Neural cell (in vitro differentiated cells): ENCODE data around the gene ADARB2. TPM values are rescaled to one million over a fixed set of nuclear protein-coding genes. Genes with fewer than 3 reads are reported as not detected.

ENCODE experiments used
- H2AFZ ChIP-seq: fragments of 200-600, 300-800 bp; sonication (generic), shearing (Covaris generic); 2 replicates; pipeline ENCODE4 v1.6.0; 2014; ENCODE audit warnings: low read depth, mild to moderate bottlenecking, antibody characterized with exemption, low read length, moderate library complexity
- H3F3A ChIP-seq: fragments of 200-600 bp; shearing (Covaris generic); 2 replicates; pipeline ENCODE4 v1.6.1; 2016; ENCODE audit warnings: mild to moderate bottlenecking, moderate library complexity, mixed read lengths, antibody characterized with exemption, low read length; ENCODE audit not compliant: insufficient read depth, poor library complexity, severe bottlenecking
- H3K27ac ChIP-seq: fragments of 200-600, 300-800 bp; sonication (generic), shearing (Covaris generic); 2 replicates; pipeline ENCODE4 v1.5.1; 2014; ENCODE audit warnings: mild to moderate bottlenecking, low read length, moderate library complexity
- H3K27me3 ChIP-seq: fragments of 300-800, 200-600 bp; sonication (generic), shearing (Covaris generic); 2 replicates; pipeline ENCODE4 v1.6.0; 2014; ENCODE audit warnings: mild to moderate bottlenecking, low read depth, low read length, moderate library complexity; ENCODE audit not compliant: insufficient read depth
- H3K36me3 ChIP-seq: fragments of 300-800, 200-600 bp; sonication (generic), shearing (Covaris generic); 2 replicates; pipeline ENCODE4 v1.5.1; 2014; ENCODE audit warnings: mild to moderate bottlenecking, antibody characterized with exemption, low read length, moderate library complexity; ENCODE audit not compliant: insufficient read depth
- H3K4me2 ChIP-seq: fragments of 300-800, 200-600 bp; sonication (generic), shearing (Covaris generic); 2 replicates; pipeline ENCODE4 v1.6.0; 2014; ENCODE audit warnings: mild to moderate bottlenecking, low read length
- H3K4me3 ChIP-seq: fragments of 300-800, 200-600 bp; sonication (generic), shearing (Covaris generic); 2 replicates; pipeline ENCODE4 v1.5.1; 2014; ENCODE audit warnings: mild to moderate bottlenecking, low read length, moderate library complexity
- H3K79me2 ChIP-seq: fragments of 200-600 bp; shearing (Covaris generic); replicated peaks from 2 replicates; pipeline ENCODE4 v1.6.0; 2014; ENCODE audit warnings: mild to moderate bottlenecking, low read length, moderate library complexity; ENCODE audit not compliant: insufficient read depth
- H3K9ac ChIP-seq: fragments of 300-800, 200-600 bp; sonication (generic), shearing (Covaris generic); 2 replicates; pipeline ENCODE4 v1.6.1; 2016; ENCODE audit warnings: mild to moderate bottlenecking, low read length, mixed read lengths
- H3K9me2 ChIP-seq: fragments of 200-600 bp; shearing (Covaris generic); 2 replicates; pipeline ENCODE4 v1.6.1; 2016; ENCODE audit warnings: mild to moderate bottlenecking, low read length, mixed read lengths; ENCODE audit not compliant: insufficient read depth
- H3K9me3 ChIP-seq: fragments of 200-600, 300-800 bp; sonication (generic), shearing (Covaris generic); 2 replicates; pipeline ENCODE4 v1.6.1; 2016; ENCODE audit warnings: mild to moderate bottlenecking, mixed run types, low read length, moderate library complexity, mixed read lengths
- H4K20me1 ChIP-seq: fragments of 200-600 bp; shearing (Covaris generic); 2 replicates; pipeline ENCODE4 v1.6.1; 2016; ENCODE audit warnings: mild to moderate bottlenecking, mixed run types; ENCODE audit not compliant: insufficient read depth
- CTCF ChIP-seq: fragments of 450-650 bp; IDR thresholded peaks from 2 replicates; pipeline ENCODE4 v1.5.1; 2014; ENCODE audit warnings: antibody characterized with exemption, mild to moderate bottlenecking, moderate library complexity; ENCODE audit not compliant: poor library complexity, severe bottlenecking
- EP300 ChIP-seq: fragments of 450-650 bp; conservative IDR thresholded peaks from 2 replicates; pipeline ENCODE4 v1.6.1; 2014; ENCODE audit warnings: antibody characterized with exemption, mild to moderate bottlenecking, moderate library complexity; ENCODE audit not compliant: poor library complexity, severe bottlenecking
- EZH2 ChIP-seq: fragments of 200-600, 300-800 bp; shearing (Covaris generic), sonication (generic); IDR thresholded peaks from 2 replicates; pipeline ENCODE4 v1.6.1; 2014; ENCODE audit warnings: antibody characterized with exemption, low read length, borderline replicate concordance, mild to moderate bottlenecking; ENCODE audit not compliant: insufficient read depth, poor library complexity, severe bottlenecking
- MXI1 ChIP-seq: fragments of 450-650 bp; conservative IDR thresholded peaks from 2 replicates; pipeline ENCODE4 v1.6.1; 2014; ENCODE audit warnings: antibody characterized with exemption, mild to moderate bottlenecking; ENCODE audit not compliant: poor library complexity, severe bottlenecking
- POLR2AphosphoS5 ChIP-seq: IDR thresholded peaks from 2 replicates; pipeline ENCODE4 v1.6.1; 2012
- RAD21 ChIP-seq: fragments of 450-650 bp; conservative IDR thresholded peaks from 2 replicates; pipeline ENCODE4 v1.6.1; 2014; ENCODE audit warnings: antibody characterized with exemption, mild to moderate bottlenecking, moderate library complexity
- SMC3 ChIP-seq: fragments of 450-650 bp; conservative IDR thresholded peaks from 2 replicates; pipeline ENCODE4 v1.6.1; 2014; ENCODE audit warnings: antibody characterized with exemption, mild to moderate bottlenecking, moderate library complexity; ENCODE audit not compliant: poor library complexity
- TAF1 ChIP-seq: IDR thresholded peaks from 2 replicates; pipeline ENCODE4 v1.6.1; 2012; ENCODE audit warnings: low read depth
- polyA plus RNA-seq: library from polyadenylated mRNA; depleted of rRNA; stranded (reverse); fragments of >200 nt; gene quantifications from 2 replicates; pipeline ENCODE4 v1.2.3, GENCODE V29; 2014
- TF ChIP-seq, protein P1 (sequence below): IDR thresholded peaks from 2 replicates; pipeline ENCODE4 v1.6.1; 2012; ENCODE audit warnings: borderline replicate concordance

Gene ADARB2
- polyA plus RNA-seq, 1 donor from 2014 or later: 3.6 TPM

GRCh38 chr10:1197384-1197783 lies 539.9 kb downstream of the ADARB2 start:
- H3K79me2 ChIP-seq: no peaks in the 10 kb centered on the region
- no peak overlapping the region for H2AFZ ChIP-seq
- H3K9me3 ChIP-seq: no peaks in the 10 kb centered on the region
- no peaks in the 10 kb centered on the region for H3F3A ChIP-seq
- H3K27me3 ChIP-seq: no peaks in the 10 kb centered on the region
- H4K20me1 ChIP-seq: no peaks in the 10 kb centered on the region
- no peaks in the 10 kb centered on the region for H3K36me3 ChIP-seq
- no peak overlapping the region for H3K27ac ChIP-seq
- H3K9ac ChIP-seq: no peak overlapping the region
- H3K9me2 ChIP-seq: no peaks in the 10 kb centered on the region
- no peak overlapping the region for H3K4me3 ChIP-seq
- H3K4me2 ChIP-seq: no peak overlapping the region
- TF ChIP-seq, protein P1, sequence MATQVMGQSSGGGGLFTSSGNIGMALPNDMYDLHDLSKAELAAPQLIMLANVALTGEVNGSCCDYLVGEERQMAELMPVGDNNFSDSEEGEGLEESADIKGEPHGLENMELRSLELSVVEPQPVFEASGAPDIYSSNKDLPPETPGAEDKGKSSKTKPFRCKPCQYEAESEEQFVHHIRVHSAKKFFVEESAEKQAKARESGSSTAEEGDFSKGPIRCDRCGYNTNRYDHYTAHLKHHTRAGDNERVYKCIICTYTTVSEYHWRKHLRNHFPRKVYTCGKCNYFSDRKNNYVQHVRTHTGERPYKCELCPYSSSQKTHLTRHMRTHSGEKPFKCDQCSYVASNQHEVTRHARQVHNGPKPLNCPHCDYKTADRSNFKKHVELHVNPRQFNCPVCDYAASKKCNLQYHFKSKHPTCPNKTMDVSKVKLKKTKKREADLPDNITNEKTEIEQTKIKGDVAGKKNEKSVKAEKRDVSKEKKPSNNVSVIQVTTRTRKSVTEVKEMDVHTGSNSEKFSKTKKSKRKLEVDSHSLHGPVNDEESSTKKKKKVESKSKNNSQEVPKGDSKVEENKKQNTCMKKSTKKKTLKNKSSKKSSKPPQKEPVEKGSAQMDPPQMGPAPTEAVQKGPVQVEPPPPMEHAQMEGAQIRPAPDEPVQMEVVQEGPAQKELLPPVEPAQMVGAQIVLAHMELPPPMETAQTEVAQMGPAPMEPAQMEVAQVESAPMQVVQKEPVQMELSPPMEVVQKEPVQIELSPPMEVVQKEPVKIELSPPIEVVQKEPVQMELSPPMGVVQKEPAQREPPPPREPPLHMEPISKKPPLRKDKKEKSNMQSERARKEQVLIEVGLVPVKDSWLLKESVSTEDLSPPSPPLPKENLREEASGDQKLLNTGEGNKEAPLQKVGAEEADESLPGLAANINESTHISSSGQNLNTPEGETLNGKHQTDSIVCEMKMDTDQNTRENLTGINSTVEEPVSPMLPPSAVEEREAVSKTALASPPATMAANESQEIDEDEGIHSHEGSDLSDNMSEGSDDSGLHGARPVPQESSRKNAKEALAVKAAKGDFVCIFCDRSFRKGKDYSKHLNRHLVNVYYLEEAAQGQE: no peak
- TF ChIP-seq MXI1 (no peak), CTCF (no peak), POLR2AphosphoS5 (no peak), SMC3 (no peak), RAD21 (no peak), TAF1 (no peak), EP300 (no peak), EZH2 (no peak)

DNA sequence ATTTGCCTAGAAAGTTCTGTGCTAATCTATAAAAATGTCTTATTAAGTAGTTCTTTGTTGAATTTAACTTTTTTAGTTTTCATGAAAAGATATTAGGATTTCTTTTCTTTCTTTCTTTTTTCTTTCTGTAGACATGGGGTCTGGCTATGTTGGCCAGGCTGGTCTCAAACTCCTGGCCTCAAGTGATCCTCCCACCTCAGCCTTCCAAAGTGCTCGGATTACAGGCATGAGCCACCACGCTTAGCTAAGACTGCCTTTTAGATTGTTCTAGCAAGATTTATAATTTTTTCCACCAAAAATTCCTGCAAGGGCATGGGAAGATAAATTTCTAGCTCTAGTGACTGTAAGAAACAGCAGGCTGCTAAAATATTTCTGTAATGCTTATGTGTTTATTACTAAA lies 540.7 kb downstream of the ADARB2 start:
- Histone ChIP-seq H3K36me3 (no peaks in the 10 kb centered on the region), H3K9me3 (no peaks in the 10 kb centered on the region), H2AFZ (no peak overlapping the region), H3K4me3 (no peak overlapping the region), H4K20me1 (no peaks in the 10 kb centered on the region), H3K9ac (no peak overlapping the region), H3F3A (no peaks in the 10 kb centered on the region), H3K9me2 (no peaks in the 10 kb centered on the region), H3K4me2 (no peak overlapping the region), H3K27ac (no peak overlapping the region), H3K27me3 (no peaks in the 10 kb centered on the region), H3K79me2 (no peaks in the 10 kb centered on the region)
- TF ChIP-seq POLR2AphosphoS5 (no peak), TAF1 (no peak)

- H4K20me1 ChIP-seq: no peaks in the 10 kb centered on the region
- no peaks in the 10 kb centered on the region for H3K27me3 ChIP-seq
- no peak overlapping the region for H2AFZ ChIP-seq
- H3K4me3 ChIP-seq: no peak overlapping the region
- no peaks in the 10 kb centered on the region for H3F3A ChIP-seq
- H3K9me2 ChIP-seq: no peaks in the 10 kb centered on the region
- no peak overlapping the region for H3K4me2 ChIP-seq
- no peaks in the 10 kb centered on the region for H3K9me3 ChIP-seq
- H3K27ac ChIP-seq: no peak overlapping the region
- TF ChIP-seq, protein P1: no peak
- TF ChIP-seq MXI1 (no peak), RAD21 (no peak), EP300 (no peak), POLR2AphosphoS5 (no peak), SMC3 (no peak), CTCF (no peak), EZH2 (no peak), TAF1 (no peak)
- no peaks in the 10 kb centered on the region for H3K36me3 ChIP-seq
- no peak overlapping the region for H3K9ac ChIP-seq
- no peaks in the 10 kb centered on the region for H3K79me2 ChIP-seq
Measured at GRCh38 chr10:1195828-1196227, 541.5 kb downstream of the ADARB2 start.
